Measurements from ENCODE around the gene METTL3. TPM values are rescaled to one million over a fixed set of nuclear protein-coding genes. Genes with fewer than 3 reads are reported as not detected.

The METTL3 gene
- total and polyA plus RNA-seq, 2 of the 8 experiments (the other 6 are each of a cell fraction or from before 2014, with no cell fraction given): 103 to 144 TPM

- TF ChIP-seq GTF2F1 (IDR thresholded peaks at IDR 0.05; ENCODE audit: borderline replicate concordance, low read depth, low read length) (no peak), SUZ12 (IDR thresholded peaks at IDR 0.05; ENCODE audit: low read length) (no peak), SAP30 (IDR thresholded peaks at IDR 0.05; ENCODE audit: insufficient read depth, insufficient replicate concordance, low read length) (no peak), KDM4A (IDR thresholded peaks at IDR 0.05; ENCODE audit: low read depth, low read length, severe bottlenecking) (no peak), HDAC2 (IDR thresholded peaks at IDR 0.05; ENCODE audit: borderline replicate concordance in 1 of 2, low read depth in 2 of 2, low read length in 2 of 2) (no peak), SIRT6 (IDR thresholded peaks at IDR 0.05; ENCODE audit: low read length) (no peak), EP300 (IDR thresholded peaks at IDR 0.05; ENCODE audit: borderline replicate concordance in 1 of 2, low read depth in 2 of 2, low read length in 2 of 2) (no peak)
Measured at GRCh38 chr14:21494902-21495762, 16.0 kb downstream of the METTL3 start (continued).
